Renal cortical epithelial cell (primary cell): Measurements from ENCODE around the gene ANKRD9. TPM values are rescaled to one million over a fixed set of nuclear protein-coding genes. Genes with fewer than 3 reads are reported as not detected.
"Not testable (repeated sequence)": the region's sequence is repeated elsewhere in the genome, so short reads cannot be mapped to it uniquely, and the experiment has no call there.

ENCODE experiments used
- DNase-seq: peaks from one replicate; pipeline ENCODE4 v3.0.0-alpha.2; 2011; ENCODE audit warnings: low read depth
- total RNA-seq: library from RNA; depleted of rRNA; stranded (reverse); fragments of >200 nt; gene quantifications from 2 replicates; pipeline ENCODE4 v1.2.3, GENCODE V29; 2014

Gene ANKRD9, protein sequence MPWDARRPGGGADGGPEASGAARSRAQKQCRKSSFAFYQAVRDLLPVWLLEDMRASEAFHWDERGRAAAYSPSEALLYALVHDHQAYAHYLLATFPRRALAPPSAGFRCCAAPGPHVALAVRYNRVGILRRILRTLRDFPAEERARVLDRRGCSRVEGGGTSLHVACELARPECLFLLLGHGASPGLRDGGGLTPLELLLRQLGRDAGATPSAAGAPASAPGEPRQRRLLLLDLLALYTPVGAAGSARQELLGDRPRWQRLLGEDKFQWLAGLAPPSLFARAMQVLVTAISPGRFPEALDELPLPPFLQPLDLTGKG
- 26.9 and 54.4 TPM in 2 replicates for total RNA-seq

DNA sequence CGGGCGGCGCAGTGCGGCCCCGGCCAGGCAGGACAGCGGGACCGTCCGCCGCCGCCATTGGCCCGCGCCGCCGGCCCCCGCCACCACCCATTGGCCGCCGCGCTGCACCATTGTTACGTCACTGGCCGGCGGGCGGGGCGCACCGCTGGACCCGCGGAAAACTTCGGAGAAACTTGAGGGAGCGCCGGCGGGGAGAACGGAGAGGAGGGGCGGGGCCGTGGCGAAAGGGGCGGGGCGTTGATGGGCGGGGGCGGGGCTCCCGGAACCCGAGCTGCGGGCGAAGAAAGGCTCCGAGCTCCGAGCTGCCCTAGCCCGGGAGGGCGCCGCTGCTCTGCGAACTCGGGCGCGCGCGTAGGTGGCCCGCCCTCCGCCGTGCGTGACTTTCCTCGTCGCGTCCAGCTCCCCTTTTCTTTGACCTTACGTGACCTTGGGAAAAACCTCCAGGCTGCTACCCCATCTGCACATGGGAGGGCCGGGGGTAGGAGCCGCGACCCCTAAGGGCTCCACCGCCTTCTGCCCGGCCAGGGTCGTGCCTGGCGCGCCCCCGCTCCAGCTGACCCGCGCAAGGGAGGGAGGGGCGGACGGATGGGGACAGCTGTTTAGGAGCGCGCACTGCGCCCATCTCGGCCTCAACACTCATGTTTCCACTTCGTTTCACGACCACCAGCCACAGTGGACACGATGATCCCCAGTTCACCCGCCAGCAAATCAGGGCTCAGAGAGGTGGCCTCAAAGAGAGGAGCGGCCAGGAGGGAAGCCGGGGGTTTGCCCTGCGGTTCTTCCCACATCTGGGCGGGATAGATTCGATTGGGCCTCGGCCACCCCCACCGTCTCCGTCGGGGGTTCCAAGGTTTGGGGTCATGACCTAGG is at the start of gene ANKRD9:
ANKRD9 (minus strand) TSS at position 31 of the 870 bp plus-strand sequence. CDS start 1,887 bp downstream, outside the sequence.
- DNase-seq, result peak; percentile 61

DNA sequence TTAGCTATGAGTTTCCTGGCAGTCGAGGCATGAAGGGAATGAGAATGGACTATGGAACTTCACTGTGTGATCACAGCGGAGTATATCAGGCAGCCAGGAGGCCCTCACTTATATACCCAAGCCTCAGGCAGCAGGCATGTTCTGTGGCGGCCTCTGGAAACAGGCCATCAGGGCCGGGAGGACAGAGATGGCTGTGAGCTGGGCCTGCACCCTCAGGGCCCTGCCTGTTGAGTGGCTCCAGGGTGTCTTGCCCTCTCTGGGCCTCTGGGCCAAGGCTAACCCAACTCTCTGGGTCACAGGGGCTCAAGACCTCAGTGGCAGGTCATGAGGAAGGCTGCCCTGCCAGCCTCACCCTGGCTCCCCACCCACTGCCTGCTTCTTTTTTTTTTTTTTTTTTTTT is 49.0 kb upstream of the ANKRD9 start:
- no peak for DNase-seq

DNA sequence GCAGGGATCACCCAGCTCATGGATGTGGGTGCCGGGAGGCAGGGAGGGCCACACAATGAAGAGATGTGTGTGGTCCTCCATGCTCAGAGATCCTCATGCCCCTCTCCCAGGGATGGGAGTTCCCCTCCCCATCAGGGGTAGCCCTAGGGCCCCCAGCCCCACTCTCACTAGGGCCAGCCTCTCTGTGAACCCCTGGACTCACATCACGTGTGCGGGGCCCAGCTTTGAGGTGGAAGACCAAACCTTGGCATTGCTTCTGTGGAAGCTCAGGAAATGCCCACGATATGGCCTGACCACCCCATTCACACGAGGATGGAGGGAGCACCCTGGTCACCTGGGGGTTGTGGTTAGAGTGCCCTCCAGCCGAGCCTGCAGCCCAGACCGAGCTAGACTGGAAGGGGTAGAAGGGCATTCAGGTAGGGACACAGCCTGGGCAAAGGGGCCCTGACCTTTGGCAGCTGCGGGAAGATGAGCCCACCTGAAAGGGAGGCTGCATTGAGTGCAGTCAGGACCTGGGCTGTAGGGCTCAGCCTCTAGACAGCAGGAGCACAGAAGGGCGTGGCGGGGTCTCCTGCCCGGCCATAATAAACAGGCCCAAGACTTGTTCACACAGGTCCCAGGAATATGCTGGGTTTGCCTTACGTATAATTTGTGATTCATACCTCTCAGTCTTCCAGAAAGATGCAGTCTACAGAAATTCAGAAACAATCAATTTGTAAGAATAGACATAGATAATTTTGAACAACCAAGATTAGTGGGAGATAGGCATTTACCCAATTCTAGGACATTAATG is 48.1 kb upstream of the ANKRD9 start:
- DNase-seq, result no peak

DNA sequence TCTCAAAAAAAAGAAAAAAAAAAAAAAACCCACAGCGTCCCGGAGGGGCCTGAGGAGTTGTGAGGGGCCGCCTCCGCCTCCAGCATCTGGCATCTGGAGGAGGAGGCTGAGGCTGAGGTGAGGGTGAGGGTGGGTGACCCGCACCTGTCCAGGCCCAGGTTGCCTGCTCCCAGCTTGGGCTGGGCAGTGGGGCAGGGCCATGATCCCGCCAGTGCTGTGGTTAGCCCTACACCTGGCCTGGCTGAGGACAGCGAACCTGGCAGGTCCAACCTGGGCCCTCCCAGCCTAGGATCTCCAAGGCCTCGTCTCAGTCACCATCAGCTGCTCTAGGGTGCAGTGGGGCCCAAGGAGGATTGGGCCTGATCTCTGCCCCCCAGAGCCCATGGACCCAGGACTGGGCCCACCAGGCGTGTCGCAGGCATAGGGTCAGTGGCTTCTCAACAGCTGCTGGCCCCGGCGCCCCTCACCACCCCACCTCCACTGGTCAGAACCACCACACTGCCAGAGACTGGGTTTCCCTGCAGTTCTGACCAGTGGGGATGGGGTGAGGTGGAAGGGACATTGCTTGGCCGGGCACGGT is 46.6 kb upstream of the ANKRD9 start:
- no peak for DNase-seq

DNA sequence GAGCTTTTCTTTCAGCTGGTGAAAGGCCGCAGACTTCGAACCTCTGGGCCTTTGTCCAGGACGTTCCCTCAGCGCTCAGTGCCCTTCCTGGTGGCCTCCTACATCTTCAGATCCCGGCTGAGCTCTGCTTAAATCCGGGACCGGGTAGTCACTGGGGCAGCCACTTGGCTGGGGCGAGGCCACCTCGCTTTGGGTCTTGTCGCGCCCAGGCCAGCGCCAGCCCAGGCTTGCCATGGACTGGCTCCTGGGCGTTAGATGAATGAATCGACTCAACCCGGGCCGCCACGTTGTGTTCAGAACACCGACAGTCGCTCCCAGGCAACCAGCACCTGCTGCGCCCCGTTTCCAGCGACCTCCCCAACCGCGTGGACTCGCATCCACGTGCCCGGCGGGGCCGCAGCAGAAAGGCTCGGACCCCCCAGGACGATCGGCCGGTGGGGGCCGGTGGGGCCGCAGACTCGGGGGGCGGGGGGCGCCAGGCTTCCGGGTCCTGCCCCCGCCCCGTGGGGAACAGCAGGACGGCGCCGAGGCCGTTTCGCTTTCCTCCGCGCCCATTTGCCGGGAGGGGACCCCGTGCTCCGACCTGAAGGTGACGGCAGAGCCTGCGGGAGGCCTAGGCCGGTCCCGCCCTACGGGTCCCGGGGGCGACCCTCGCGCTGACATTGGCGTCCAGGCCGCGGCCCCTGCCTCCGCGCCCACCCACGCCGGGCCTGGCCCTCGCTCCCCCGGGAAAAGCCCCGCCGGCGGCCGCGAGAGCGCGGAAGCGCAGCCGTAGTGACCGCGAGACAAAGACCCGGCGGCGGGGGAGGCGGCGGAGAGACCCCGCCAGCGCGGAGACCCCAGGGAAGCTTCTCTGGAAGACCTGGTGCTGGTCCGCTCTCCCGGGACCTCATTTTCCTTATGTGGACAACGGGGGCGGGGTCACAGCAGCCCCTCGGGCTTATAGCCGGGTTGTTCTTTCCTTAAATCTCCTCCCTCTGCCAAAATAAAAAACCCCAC is 45.5 kb upstream of the ANKRD9 start:
- no peak for DNase-seq

DNA sequence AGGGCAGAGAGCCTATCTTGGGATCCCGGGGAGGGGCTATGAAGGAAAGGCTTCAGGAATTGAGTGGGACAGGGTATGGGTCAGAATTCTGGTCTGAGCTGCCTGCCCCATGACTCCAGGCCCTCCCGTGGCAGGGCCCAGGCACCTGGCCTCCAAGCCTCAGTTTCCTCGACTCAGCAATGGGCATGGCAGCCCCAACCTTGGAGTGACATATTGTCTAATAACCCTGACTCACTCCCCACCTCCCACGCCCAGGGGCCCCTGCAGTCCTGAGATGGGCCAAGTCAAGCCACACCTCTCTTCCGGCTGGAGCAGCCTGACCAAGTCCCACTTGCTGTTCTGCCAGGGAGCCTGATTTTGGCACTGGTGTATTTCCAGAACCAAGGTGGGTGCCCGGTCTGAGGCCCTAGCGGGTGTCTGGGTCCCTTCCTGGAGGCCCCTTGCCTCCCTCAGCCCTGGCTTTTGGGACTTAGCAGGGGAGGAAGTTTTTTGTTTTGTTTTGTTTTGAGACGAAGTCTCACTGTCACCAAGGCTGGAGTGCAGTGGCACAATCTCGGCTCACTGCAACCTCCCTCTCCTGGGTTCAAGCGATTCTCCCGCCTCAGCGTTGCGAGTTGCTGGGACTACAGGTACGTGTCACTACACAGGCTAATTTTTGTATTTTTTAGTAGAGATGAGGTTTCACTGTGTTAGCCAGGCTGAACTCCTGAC is 42.6 kb upstream of the ANKRD9 start:
- peak; percentile 54 for DNase-seq

DNA sequence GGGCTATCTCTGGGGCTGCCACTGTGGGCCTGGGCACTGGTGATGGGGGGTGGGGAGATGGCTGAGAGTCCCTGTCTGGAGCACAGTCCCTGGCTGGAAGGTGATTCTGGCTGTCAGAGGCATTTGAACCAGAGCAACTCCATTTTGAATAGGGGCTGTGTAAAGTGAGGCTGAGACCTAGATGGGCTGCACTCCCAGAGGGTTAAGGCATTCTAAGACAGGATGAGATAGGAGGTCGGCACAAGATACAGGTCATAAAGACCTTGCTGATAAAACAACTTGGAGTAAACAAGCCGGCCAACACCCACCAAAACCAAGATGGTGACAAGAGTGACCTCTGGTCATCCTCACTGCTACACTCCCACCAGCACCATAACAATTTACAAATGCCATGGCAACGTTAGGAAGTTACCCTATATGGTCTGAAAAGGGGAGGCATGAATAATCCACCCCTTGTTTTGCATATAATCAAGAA is 41.4 kb upstream of the ANKRD9 start:
- not testable (repeated sequence) for DNase-seq

DNA sequence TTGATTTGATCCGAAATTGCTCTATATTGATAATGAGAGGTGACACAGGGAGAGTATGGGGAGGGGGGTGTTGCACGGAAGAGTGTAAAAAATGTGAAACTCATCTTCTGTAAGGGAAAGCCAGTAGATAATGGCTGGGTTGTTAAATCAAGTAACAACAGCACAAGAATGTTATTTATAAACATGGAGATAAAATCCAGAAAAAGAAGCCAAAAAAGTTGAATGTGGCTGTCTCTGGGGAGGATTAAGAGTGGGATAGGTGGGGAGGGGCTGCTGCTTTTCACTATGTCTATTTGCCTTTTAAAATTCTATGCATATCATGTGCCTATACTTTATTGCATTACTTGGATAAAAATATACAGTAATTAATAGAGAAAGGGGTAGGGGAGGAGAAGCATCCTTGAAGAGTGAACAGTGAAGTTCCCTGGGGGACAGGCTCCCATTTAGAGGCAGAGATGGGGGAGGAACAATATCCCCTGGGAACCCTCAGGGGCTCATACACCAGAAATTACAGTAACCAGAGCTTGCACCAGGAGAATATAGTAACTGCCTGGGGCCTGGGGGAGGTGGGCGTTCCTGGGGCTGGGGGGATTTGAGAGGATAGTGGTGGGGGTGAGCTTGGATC is 39.2 kb upstream of the ANKRD9 start:
- DNase-seq, result no peak

DNA sequence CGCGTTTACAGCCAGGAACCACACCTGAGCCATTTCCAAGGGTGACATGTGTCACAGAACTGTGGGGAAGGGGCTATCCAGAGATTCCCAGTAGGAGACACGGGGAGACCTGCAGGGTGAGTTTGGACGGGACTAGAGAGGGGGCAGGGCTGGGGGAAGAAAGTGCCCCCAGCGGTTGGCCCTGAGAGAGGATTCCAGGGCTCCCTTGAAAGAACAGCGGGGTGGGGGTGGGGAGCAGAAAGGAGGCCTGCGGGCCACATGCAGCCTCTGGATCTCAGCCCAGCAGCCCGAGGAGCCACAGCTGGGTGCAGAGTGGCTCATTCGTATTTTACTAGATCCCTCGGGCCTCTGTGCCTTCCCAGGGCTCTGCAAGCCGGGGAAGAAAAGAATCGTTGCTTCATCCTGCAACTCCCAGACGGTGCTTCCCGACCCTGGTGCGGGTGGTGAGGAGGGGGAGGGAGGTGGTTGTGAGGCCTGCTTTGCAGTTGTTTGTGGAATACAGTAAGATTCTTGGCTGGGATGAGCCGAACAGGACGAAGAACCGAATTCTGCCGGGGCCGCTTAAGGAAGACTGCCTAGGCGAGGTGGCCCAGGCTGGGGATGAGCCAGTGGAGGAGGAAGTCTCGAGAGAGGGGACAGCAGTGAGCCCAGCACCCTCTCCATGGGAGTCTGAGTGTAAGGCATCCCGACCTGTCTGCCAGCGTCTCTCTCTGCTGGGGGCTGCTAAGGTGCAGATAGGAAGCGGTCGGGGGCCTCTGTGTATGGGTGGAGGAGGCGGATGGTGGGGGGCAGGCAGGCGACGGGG is 36.1 kb upstream of the ANKRD9 start:
- no peak for DNase-seq

DNA sequence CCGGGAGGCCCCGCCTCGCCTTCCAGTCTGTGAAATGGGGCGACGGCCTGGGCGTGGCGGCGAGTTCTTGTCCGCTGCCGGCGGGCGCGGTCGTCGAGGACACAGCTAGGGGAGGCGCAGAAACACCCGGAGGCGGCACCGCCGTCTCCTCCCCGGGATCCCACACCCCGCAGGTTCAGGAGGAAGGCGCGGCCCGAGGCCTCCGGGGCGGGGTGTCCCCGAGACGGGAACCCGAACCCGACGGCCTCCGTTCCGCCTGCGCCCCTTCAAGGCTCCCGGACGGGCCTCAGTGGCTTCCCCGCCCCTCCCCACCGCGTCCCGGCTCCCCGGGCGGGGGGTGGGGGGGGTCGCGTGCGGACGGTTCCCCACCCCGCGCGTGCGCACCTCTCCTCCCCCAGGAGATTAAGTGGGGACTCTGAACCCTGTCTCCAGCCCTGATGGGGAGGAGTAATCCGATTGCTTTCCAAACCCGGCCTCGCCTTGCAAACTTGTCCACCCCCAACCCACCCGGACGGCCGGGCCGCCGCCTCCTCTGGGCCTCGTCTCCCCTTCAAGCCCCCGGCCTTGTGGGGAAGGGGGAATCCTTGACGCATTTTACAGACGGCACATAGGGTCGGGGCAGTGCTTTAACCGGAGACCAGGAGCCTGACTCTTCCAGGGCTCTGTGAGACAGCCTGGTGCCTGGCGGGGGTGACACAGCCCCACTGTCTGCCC is 35.3 kb upstream of the ANKRD9 start:
- no peak for DNase-seq

DNA sequence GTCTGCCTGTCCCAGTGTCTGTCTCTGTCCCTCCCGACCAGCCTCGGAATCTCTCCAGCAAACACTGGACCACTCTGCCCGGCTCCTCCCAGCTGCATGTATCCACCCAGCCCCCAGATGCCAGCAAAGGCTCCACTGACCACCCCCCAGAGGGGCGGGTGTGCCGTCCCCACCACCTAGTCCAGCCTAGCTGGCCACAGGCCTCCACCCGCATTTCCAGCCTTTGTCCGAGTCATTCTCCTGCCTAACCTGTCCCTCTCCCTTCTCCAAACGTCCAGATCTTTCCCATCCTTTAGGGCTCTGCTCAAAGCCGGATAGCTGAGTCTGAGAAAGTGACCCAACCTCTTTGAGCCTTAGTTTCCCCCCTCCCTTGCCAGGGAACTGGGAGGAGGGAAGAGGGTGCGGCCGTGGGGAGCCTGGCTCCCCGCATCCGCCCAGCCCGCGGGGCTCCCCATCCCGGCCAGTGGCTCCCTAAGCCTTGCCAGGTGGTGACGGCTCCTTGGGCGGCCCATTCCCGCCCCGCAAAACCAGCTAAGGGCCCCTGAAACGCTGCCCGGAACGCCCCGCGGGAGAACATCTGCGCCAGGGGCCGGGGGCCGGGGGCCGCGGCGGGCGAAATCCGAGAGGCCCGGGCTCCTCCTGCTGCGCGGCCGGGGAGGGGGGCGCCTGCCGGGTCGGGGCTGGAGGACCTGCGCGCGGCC is 34.6 kb upstream of the ANKRD9 start:
- DNase-seq, result no peak

DNA sequence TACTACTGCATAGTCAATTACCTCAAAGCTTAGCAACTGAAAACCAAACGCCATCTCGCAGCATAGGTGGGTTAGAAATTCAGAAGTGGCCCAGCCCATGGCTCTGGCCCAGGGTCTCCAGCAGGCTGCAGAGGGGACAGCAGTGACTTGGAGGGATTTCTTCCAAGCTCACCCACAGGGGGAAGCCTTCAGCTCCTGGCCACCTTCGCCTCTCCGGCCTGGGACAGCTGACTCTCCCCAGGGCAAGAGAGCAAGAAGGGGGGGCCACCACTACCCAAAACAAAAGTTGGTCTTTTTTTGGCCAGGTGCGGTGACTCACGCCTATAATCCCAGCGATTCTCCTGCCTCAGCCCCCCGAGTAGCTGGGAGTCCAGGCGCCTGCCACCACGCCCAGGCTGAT is 32.2 kb upstream of the ANKRD9 start:
- no peak for DNase-seq

DNA sequence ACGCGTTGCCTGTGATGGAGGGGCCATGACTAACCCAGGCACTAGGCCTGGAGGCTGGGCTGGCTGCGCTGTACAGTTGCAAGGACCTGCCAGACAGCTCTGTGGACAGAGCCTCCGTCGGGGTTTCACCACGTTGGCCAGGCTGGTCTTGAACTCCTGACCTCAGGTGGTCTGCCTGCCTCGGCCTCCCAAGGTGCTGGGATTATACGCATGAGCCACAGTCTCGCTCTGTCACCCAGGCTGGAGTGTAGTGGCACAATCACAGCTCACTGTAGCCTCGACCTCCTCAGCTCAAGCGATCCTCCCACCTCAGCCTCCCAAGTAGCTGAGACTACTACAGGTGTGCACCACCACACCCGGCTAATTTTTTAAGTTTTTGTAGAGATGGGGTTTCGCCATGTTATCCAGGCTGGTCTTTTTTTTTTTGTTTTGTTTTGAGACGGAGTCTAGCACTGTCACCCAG is 31.5 kb upstream of the ANKRD9 start:
- DNase-seq, result not testable (repeated sequence)

DNA sequence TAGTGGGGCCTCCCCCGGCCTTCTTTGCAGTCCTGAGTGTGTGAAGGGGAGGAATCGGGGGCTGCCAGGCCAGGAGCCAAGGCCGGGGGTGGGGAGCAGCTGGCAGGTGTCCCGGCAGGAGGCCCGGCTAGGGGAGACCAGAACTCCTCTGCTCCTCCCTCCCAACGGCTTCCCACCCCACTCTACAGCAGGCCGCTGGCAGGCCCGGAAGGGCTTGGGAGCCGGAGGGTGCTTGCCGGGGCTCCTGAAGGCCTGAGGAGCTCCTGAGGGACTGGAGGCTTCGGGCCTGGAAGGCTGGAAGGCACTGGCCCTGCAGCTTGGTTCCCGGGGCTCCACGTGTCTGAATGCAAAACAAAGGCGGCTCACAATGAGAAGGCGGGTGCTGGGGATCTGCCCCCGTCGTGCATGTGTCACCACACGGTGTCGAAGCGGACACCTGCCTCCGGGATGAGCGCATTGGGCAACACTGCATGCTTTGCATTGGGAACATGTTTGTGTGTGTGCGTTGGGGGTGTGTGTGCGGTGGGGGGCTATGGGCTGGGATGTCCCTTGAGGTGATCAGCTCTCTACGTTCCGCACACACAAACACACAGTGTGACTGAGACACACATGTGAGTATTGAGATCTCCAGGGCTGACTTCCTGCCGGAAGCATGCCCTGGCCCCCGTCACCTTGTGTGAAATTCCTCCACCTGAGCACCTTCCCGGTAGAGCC is 30.9 kb upstream of the ANKRD9 start:
- no peak for DNase-seq

DNA sequence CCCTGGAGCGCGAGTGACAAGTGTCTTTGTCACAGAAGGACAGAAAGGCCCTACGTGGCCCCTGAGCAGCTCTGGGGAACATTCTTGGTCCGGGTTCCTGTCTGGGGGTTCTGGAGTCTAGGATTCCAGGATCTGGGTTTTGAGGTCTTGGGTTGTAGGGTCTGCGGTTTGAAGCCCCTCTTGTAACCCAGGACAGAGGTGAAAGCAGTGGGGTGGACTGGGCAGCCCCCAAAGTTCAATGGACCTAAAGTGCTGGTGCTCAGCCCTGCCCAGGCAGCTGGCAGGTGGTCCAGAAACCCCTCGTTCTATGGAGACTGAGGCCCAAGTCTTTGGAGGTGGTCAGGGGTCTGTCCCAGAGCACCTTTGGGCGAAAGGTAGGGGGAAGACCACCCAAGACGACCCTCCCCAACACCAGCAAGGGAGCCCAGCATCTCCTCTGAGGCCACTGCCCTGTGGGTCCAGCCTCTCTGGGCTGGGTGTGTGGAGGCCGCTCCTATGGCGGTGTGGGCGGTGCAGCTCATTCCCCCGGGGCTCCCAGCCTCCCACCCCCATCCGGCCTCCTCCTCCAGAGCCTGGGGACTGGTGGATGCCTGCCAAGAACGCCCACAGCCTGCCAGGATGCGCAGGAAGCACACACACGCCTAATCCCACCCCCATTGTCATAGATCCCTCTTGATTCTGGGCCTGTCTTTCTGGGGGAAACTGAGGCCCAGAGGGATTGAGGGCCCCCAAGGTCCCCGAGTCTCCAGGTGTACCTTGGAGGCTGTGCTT is 30.2 kb upstream of the ANKRD9 start:
- no peak for DNase-seq
